Measurements from ENCODE around the gene PAPLN. TPM values are rescaled to one million over a fixed set of nuclear protein-coding genes. Genes with fewer than 3 reads are reported as not detected.

Gene PAPLN
- total and polyA plus RNA-seq, 2 of the 8 experiments (the other 6 are each of a cell fraction or from before 2014, with no cell fraction given): 14.8 to 25.6 TPM

DNA sequence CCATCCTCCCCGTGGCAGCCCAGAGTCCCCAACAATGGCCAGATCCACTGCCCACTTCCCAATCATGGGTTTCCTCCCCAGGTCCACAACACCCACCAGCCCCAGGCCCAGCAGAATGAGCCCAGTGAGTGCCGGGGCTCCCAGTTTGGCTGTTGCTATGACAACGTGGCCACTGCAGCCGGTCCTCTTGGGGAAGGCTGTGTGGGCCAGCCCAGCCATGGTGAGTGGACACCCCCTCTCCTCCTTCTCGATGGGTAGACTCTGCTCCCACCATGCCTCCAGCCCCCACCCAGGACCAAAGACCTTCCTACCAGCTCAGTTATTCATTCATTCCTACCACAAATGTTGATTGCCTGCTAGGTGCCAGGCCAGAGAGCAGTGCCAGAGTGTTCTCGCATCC is 23.8 kb downstream of the PAPLN start:
- no peak for FAIRE-seq
- H3K27ac ChIP-seq (ENCODE audit: low read depth, low read length): no peak overlapping the region
- TF ChIP-seq HDAC2 (IDR thresholded peaks at IDR 0.05; ENCODE audit: borderline replicate concordance in 1 of 2, low read depth in 2 of 2, low read length in 2 of 2) (no peak), CREB1 (IDR thresholded peaks at IDR 0.05) (no peak), MAFK (IDR thresholded peaks at IDR 0.05; ENCODE audit: low read depth, low read length) (no peak), CHD2 (IDR thresholded peaks at IDR 0.05; ENCODE audit: low read length) (no peak), TAF1 (IDR thresholded peaks at IDR 0.05; ENCODE audit: low read depth, low read length) (no peak), SP1 (IDR thresholded peaks at IDR 0.05; ENCODE audit: low read depth, low read length) (no peak), EP300 (IDR thresholded peaks at IDR 0.05; ENCODE audit: borderline replicate concordance in 1 of 2, low read depth in 2 of 2, low read length in 2 of 2) (no peak), GTF2F1 (IDR thresholded peaks at IDR 0.05; ENCODE audit: borderline replicate concordance, low read depth, low read length) (no peak), NRF1 (IDR thresholded peaks at IDR 0.05; ENCODE audit: low read depth, low read length) (no peak), KDM4A (IDR thresholded peaks at IDR 0.05; ENCODE audit: low read depth, low read length, severe bottlenecking) (no peak), POLR2A (IDR thresholded peaks at IDR 0.05; ENCODE audit: control extremely low read depth in 1 of 2, low read depth in 2 of 2, low read length in 2 of 2) (no peak), RBBP5 (IDR thresholded peaks at IDR 0.05; ENCODE audit: borderline replicate concordance, low read depth, low read length) (no peak), CBX5 (IDR thresholded peaks at IDR 0.05; ENCODE audit: low read depth, low read length) (no peak), BRCA1 (IDR thresholded peaks at IDR 0.05; ENCODE audit: low read depth, low read length) (no peak)
- TF ChIP-seq, protein P1, sequence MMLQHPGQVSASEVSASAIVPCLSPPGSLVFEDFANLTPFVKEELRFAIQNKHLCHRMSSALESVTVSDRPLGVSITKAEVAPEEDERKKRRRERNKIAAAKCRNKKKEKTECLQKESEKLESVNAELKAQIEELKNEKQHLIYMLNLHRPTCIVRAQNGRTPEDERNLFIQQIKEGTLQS (IDR thresholded peaks at IDR 0.05; ENCODE audit: insufficient read depth, low read depth, low read length): no peak

More for the DNA sequence above, 23.8 kb downstream of the PAPLN start:
- Histone ChIP-seq H3K56ac (replicated peaks; ENCODE audit: insufficient read length, low read depth, low read length) (no peak overlapping the region), H2BK15ac (ENCODE audit: low read length) (no peak overlapping the region), H4K20me1 (replicated peaks in 1 of 2; ENCODE audit: control insufficient read depth in 1 of 2, insufficient read depth in 2 of 2, low read length in 2 of 2) (peaks cover 0 to 4% of the 10 kb centered on the region in 2 experiments), H2BK12ac (ENCODE audit: low read depth, low read length) (no peak overlapping the region), H3K9ac (replicated peaks in 1 of 4; ENCODE audit: extremely low read depth in 1 of 4, low read depth in 3 of 4, low read length in 3 of 4) (no peak overlapping the region), H4K5ac (ENCODE audit: insufficient read length, low read depth, low read length) (no peak overlapping the region), H2BK5ac (ENCODE audit: low read depth, low read length) (no peak overlapping the region), H3K9me3 (ENCODE audit: insufficient read depth in 2 of 2, low read depth in 1 of 2, low read length in 1 of 2) (no peaks in the 10 kb centered on the region), H3K23ac (ENCODE audit: insufficient read length) (no peak overlapping the region), H2AFZ (ENCODE audit: low read length) (no peak overlapping the region), H3K4me3 (ENCODE audit: extremely low read depth in 1 of 4, insufficient read depth in 2 of 4, low read depth in 3 of 4, low read length in 4 of 4) (no peak overlapping the region), H3K4me1 (replicated peaks in 1 of 4; ENCODE audit: control insufficient read depth in 3 of 4, insufficient read depth in 4 of 4, low read length in 3 of 4) (no peaks in the 10 kb centered on the region; a peak in 1 of 7 replicates), H3K79me1 (ENCODE audit: low read depth, low read length) (no peaks in the 10 kb centered on the region), H3K14ac (ENCODE audit: insufficient read length) (no peak overlapping the region), H4K8ac (ENCODE audit: extremely low read depth, insufficient read depth, low read length) (no peak overlapping the region), H3K36me3 (ENCODE audit: control insufficient read depth in 2 of 4, insufficient read depth in 4 of 4, low read length in 3 of 4) (peaks cover 0 to 26% (median 9%) of the 10 kb centered on the region in 4 experiments; a peak in 4 of 8 replicates), H3K27me3 (replicated peaks in 1 of 4; ENCODE audit: control insufficient read depth in 3 of 4, extremely low read depth in 1 of 4, insufficient read depth in 3 of 4, low read length in 3 of 4) (no peaks in the 10 kb centered on the region), H4K91ac (replicated peaks; ENCODE audit: insufficient read length, low read length) (no peak overlapping the region), H2AK5ac (ENCODE audit: low read depth, low read length) (no peak overlapping the region), H3K4me2 (ENCODE audit: insufficient read depth in 1 of 2, low read depth in 2 of 2, low read length in 2 of 2) (no peak overlapping the region), H3K18ac (ENCODE audit: extremely low read depth, low read length) (no peak overlapping the region), H3K23me2 (ENCODE audit: low read depth, low read length) (no peaks in the 10 kb centered on the region), H2BK120ac (replicated peaks; ENCODE audit: low read depth, low read length) (no peak overlapping the region), H3K4ac (replicated peaks; ENCODE audit: insufficient read length, low read depth, low read length) (no peak overlapping the region), H3K79me2 (ENCODE audit: control insufficient read depth in 1 of 2, insufficient read depth in 2 of 2, low read length in 2 of 2) (no peaks in the 10 kb centered on the region), H2BK20ac (ENCODE audit: low read length) (no peak overlapping the region)
- 84% methylated on average over 6 of the region's 6 CpGs; no CpG with 5 or more reads in 1 of the 2 experiments for WGBS, 2 experiments (ENCODE audit: extremely low coverage in 1 of 2, insufficient coverage in 1 of 2, insufficient read length in 1 of 2, insufficient replicate concordance in 2 of 2, low coverage in 1 of 2, low lambda C conversion rate in 2 of 2, missing lambda C conversion rate in 1 of 2)
- ChIA-PET CTCF (ENCODE audit: partially characterized antibody) (interaction anchor here (2.3 kb wide), 1 partner anchor 30 kb away, joined by 15 read pairs; no protein-coding TSS in a partner anchor), POLR2A (ENCODE audit: partially characterized antibody) (interaction anchor here (1.6 kb wide), 1 partner anchor 11 kb away, joined by 4 read pairs; no protein-coding TSS in a partner anchor)
- DNase-seq (ENCODE audit: low read depth in 1 of 2, low spot score in 2 of 2): no peak

Data from H1 (cell line).